22Rv1 (cell line): ENCODE results near the gene FAM13B.

ENCODE experiments used
- CTCF ChIP-seq: fragments of 450-650 bp; IDR thresholded peaks from 2 replicates; pipeline ENCODE4 v1.5.1; 2017; ENCODE audit warnings: mild to moderate bottlenecking
- ZFX ChIP-seq: fragments of 450-650 bp; IDR thresholded peaks from 2 replicates; pipeline ENCODE4 v1.6.1; 2017; ENCODE audit warnings: antibody characterized with exemption, borderline replicate concordance

- TF ChIP-seq CTCF = no peak
- TF ChIP-seq ZFX = no peak
These were observed 100.1 kb downstream of the FAM13B start for GRCh38 chr5:137932800-137933199.
